C4-2B (cell line): ENCODE data around the gene COPS6.

Source experiments
- CTCF ChIP-seq: fragments of 450-650 bp; conservative IDR thresholded peaks from 2 replicates; pipeline ENCODE4 v1.5.1; 2017; ENCODE audit warnings: mild to moderate bottlenecking
- ZFX ChIP-seq: fragments of 450-650 bp; IDR thresholded peaks from 2 replicates; pipeline ENCODE4 v1.6.1; 2017

- TF ChIP-seq CTCF = no peak
- no peak for TF ChIP-seq ZFX
Measured at GRCh38 chr7:100057006-100057405, 31.8 kb upstream of the COPS6 start.
